ENCODE results near the gene GNA12. TPM values are rescaled to one million over a fixed set of nuclear protein-coding genes. Genes with fewer than 3 reads are reported as not detected.

Gene GNA12
- polyA plus RNA-seq, 1 donor (not counting 4 experiments of a cell fraction or from before 2014, with no cell fraction given) = 35.5 TPM

- FAIRE-seq (no peak), DNase-seq (ENCODE audit: low read depth, low spot score) (no peak)
- Histone ChIP-seq H4K20me1 (ENCODE audit: control insufficient read depth, extremely low read depth, insufficient read depth, low read length) (no peaks in the 10 kb centered on the region), H3K27ac (ENCODE audit: control insufficient read depth, insufficient read depth, low read length) (no peak overlapping the region), H3K9me1 (ENCODE audit: control insufficient read depth, extremely low read depth, insufficient read depth, low read length) (no peaks in the 10 kb centered on the region), H3K4me1 (ENCODE audit: control insufficient read depth, extremely low read depth, insufficient read depth, low read length) (no peaks in the 10 kb centered on the region), H3K36me3 (ENCODE audit: control insufficient read depth in 2 of 2, extremely low read depth in 1 of 2, insufficient read depth in 2 of 2, low read length in 2 of 2) (peaks cover 5 to 13% of the 10 kb centered on the region in 2 experiments), H3K9ac (ENCODE audit: control insufficient read depth, extremely low read depth, insufficient read depth, low read length) (no peak overlapping the region), H3K9me3 (ENCODE audit: control insufficient read depth, low read depth, low read length) (no peaks in the 10 kb centered on the region), H3K79me2 (ENCODE audit: control insufficient read depth, insufficient read depth, low read length) (peaks cover 17% of the 10 kb centered on the region), H2AFZ (ENCODE audit: control insufficient read depth, low read length) (no peak overlapping the region), H3K4me3 (ENCODE audit: control insufficient read depth in 2 of 3, extremely low read depth in 1 of 3, insufficient read depth in 2 of 3, low read depth in 1 of 3, low read length in 3 of 3) (no peak overlapping the region), H3K27me3 (ENCODE audit: control insufficient read depth, extremely low read depth, insufficient read depth, low read length) (no peaks in the 10 kb centered on the region), H3K4me2 (ENCODE audit: control insufficient read depth, extremely low read depth, insufficient read depth, low read depth, low read length) (no peak overlapping the region)
- dilution Hi-C loops (cut with MboI; ENCODE audit: extremely low pct_ligation_motif_present, low sequenced_read_pairs) = no loop called here
- TF ChIP-seq CTCF (optimal IDR thresholded peaks at IDR 0.05 in 1 of 3, IDR thresholded peaks at IDR 0.05 in 1 of 3, conservative IDR thresholded peaks at IDR 0.05 in 1 of 3; ENCODE audit: extremely low read depth in 1 of 3, insufficient read depth in 2 of 3, low read length in 3 of 3) (no peak), EZH2 (IDR thresholded peaks at IDR 0.05; ENCODE audit: low read length) (no peak)
Observed at GRCh38 chr7:2734751-2735571, 109.1 kb downstream of the GNA12 start.

- no peaks in the 10 kb centered on the region for H3K9me3 ChIP-seq (ENCODE audit: control insufficient read depth, low read depth, low read length)
- H3K4me1 ChIP-seq (ENCODE audit: control insufficient read depth, extremely low read depth, insufficient read depth, low read length) = no peaks in the 10 kb centered on the region
- no peaks in the 10 kb centered on the region for H4K20me1 ChIP-seq (ENCODE audit: control insufficient read depth, extremely low read depth, insufficient read depth, low read length)
- H3K9me1 ChIP-seq (ENCODE audit: control insufficient read depth, extremely low read depth, insufficient read depth, low read length) = no peaks in the 10 kb centered on the region
- no peak overlapping the region for H3K9ac ChIP-seq (ENCODE audit: control insufficient read depth, extremely low read depth, insufficient read depth, low read length)
- FAIRE-seq (no peak), DNase-seq (ENCODE audit: low read depth, low spot score) (no peak)
- TF ChIP-seq CTCF (optimal IDR thresholded peaks at IDR 0.05 in 1 of 3, IDR thresholded peaks at IDR 0.05 in 1 of 3, conservative IDR thresholded peaks at IDR 0.05 in 1 of 3; ENCODE audit: extremely low read depth in 1 of 3, insufficient read depth in 2 of 3, low read length in 3 of 3) (no peak), EZH2 (IDR thresholded peaks at IDR 0.05; ENCODE audit: low read length) (no peak)
- H3K79me2 ChIP-seq (ENCODE audit: control insufficient read depth, insufficient read depth, low read length) = peaks cover 14% of the 10 kb centered on the region
- H3K4me2 ChIP-seq (ENCODE audit: control insufficient read depth, extremely low read depth, insufficient read depth, low read depth, low read length) = no peak overlapping the region
- no peak overlapping the region for H2AFZ ChIP-seq (ENCODE audit: control insufficient read depth, low read length)
- no peak overlapping the region for H3K27ac ChIP-seq (ENCODE audit: control insufficient read depth, insufficient read depth, low read length)
- peaks cover 5 to 13% of the 10 kb centered on the region in 2 experiments for H3K36me3 ChIP-seq (ENCODE audit: control insufficient read depth in 2 of 2, extremely low read depth in 1 of 2, insufficient read depth in 2 of 2, low read length in 2 of 2)
- dilution Hi-C loops (cut with MboI; ENCODE audit: extremely low pct_ligation_motif_present, low sequenced_read_pairs) = no loop called here
- H3K27me3 ChIP-seq (ENCODE audit: control insufficient read depth, extremely low read depth, insufficient read depth, low read length) = no peaks in the 10 kb centered on the region
- H3K4me3 ChIP-seq (ENCODE audit: control insufficient read depth in 2 of 3, extremely low read depth in 1 of 3, insufficient read depth in 2 of 3, low read depth in 1 of 3, low read length in 3 of 3) = no peak overlapping the region
Observed at GRCh38 chr7:2734084-2734686, 109.9 kb downstream of the GNA12 start.

All from keratinocyte (primary cell).